PC-9 (cell line): ENCODE results near the gene HBP1. TPM values are rescaled to one million over a fixed set of nuclear protein-coding genes. Genes with fewer than 3 reads are reported as not detected.

Experiments used
- BruUV-seq: library from RNA; stranded (reverse); fragments of 400-500 nt; replicated peaks from 2 replicates; lab custom pipeline; 2021; lab: Mats Ljungman, UMichigan
- CTCF ChIA-PET: fragments of 300-600 bp; sonication (Branson Sonifier 250); formaldehyde crosslinking; loops from one replicate; lab custom pipeline; 2022; ENCODE audit warnings: antibody characterized with exemption; lab: Charles Lee
- POLR2A ChIA-PET: fragments of 300-600 bp; sonication (Branson Sonifier 250); formaldehyde crosslinking; loops from one replicate; lab custom pipeline; 2022; ENCODE audit warnings: antibody characterized with exemption; ENCODE audit not compliant: unreplicated experiment; lab: Charles Lee
- DNase-seq, 2 experiments: peaks; one replicate each; pipeline versions ENCODE4 v3.0.0 to v3.0.0-alpha.2; 2015 to 2022; ENCODE audit warnings: mixed read lengths in 1 of 2
- H2AFZ ChIP-seq: fragments of 200-600 bp; sonication (generic); 2 replicates; pipeline ENCODE4 v1.8.1; 2017; ENCODE audit warnings: antibody characterized with exemption
- H3F3A ChIP-seq: fragments of 200-600 bp; sonication (generic); 2 replicates; pipeline ENCODE4 v1.8.1; 2017; ENCODE audit warnings: antibody characterized with exemption, mild to moderate bottlenecking, low read depth; ENCODE audit not compliant: insufficient read depth
- H3K27ac ChIP-seq: fragments of 200-600 bp; sonication (generic); 2 replicates; pipeline ENCODE4 v1.6.1; 2016; ENCODE audit warnings: mixed run types
- H3K27me3 ChIP-seq: fragments of 200-600 bp; sonication (generic); 2 replicates; pipeline ENCODE4 v1.6.1; 2016; ENCODE audit warnings: low read depth, mixed run types; ENCODE audit not compliant: insufficient read depth
- H3K36me3 ChIP-seq: fragments of 200-600 bp; sonication (generic); 2 replicates; pipeline ENCODE4 v1.6.1; 2016; ENCODE audit warnings: low read depth, mixed run types
- H3K4me1 ChIP-seq: fragments of 200-600 bp; sonication (generic); replicated peaks from 2 replicates; pipeline ENCODE4 v1.6.1; 2016; ENCODE audit warnings: mixed run types; ENCODE audit not compliant: insufficient read depth
- H3K4me2 ChIP-seq: fragments of 200-600 bp; sonication (generic); 2 replicates; pipeline ENCODE4 v1.6.1; 2017; ENCODE audit warnings: mixed run types
- H3K4me3 ChIP-seq: fragments of 200-600 bp; sonication (generic); 2 replicates; pipeline ENCODE4 v1.6.1; 2016; ENCODE audit warnings: mixed run types
- H3K79me2 ChIP-seq: fragments of 200-600 bp; sonication (generic); 2 replicates; pipeline ENCODE4 v1.6.1; 2017; ENCODE audit warnings: low read depth, mixed run types
- H3K9me2 ChIP-seq: fragments of 200-600 bp; sonication (generic); 2 replicates; pipeline ENCODE4 v1.8.1; 2017; ENCODE audit warnings: mild to moderate bottlenecking; ENCODE audit not compliant: insufficient read depth
- H3K9me3 ChIP-seq: fragments of 200-600 bp; sonication (generic); 2 replicates; pipeline ENCODE4 v1.8.1; 2016; ENCODE audit warnings: low read depth; ENCODE audit not compliant: insufficient read depth
- H4K20me1 ChIP-seq: fragments of 200-600 bp; sonication (generic); 2 replicates; pipeline ENCODE4 v1.8.1; 2017; ENCODE audit not compliant: insufficient read depth
- CTCF ChIP-seq: fragments of 200-600 bp; sonication (generic); conservative IDR thresholded peaks from 2 replicates; pipeline ENCODE4 v1.6.1; 2017; ENCODE audit warnings: mixed run types, antibody characterized with exemption, mild to moderate bottlenecking, moderate library complexity
- EZH2 ChIP-seq: fragments of 200-600 bp; sonication (generic); IDR thresholded peaks from 2 replicates; pipeline ENCODE4 v1.8.0; 2017; ENCODE audit warnings: antibody characterized with exemption, low read depth
- intact Hi-C: fragments of 100-400 bp; cut with micrococcal nuclease; formaldehyde crosslinking; loops from one replicate; pipeline ENCODE4 v1.10.0; 2022; ENCODE audit not compliant: unreplicated experiment
- total RNA-seq: library from RNA; stranded (reverse); gene quantifications from 2 replicates; pipeline ENCODE4 v1.2.3, GENCODE V29; 2021

Gene HBP1
- total RNA-seq, 1 experiment from 2014 or later = 60.0 TPM

- peaks cover 42% of the 10 kb centered on the region for H4K20me1 ChIP-seq
- no peaks in the 10 kb centered on the region for H3K27me3 ChIP-seq
- no TSS peak for BruUV-seq
- CTCF ChIA-PET = interaction anchor here (0.7 to 1.5 kb wide), 6 partner anchors 17 to 627 kb away, joined by 4 to 16 read pairs (median 7); no protein-coding TSS in a partner anchor
- H3K9me2 ChIP-seq = 0 out of 2 replicates have a peak, but pooled peaks cover 4% of the 10 kb centered on the region
- POLR2A ChIA-PET = interaction anchor here (0.5 to 1.0 kb wide), 13 partner anchors 7 to 1359 kb away, joined by 3 to 12 read pairs (median 3); partner anchors contain the start of genes COG5, DUS4L and NAMPT
- no peaks in the 10 kb centered on the region for H3K9me3 ChIP-seq
- H3K4me3 ChIP-seq = peak overlapping the region; percentile 72
- peaks cover 21% of the 10 kb centered on the region; the same call in 1 of the 2 replicates for H3F3A ChIP-seq
- H3K27ac ChIP-seq = peak overlapping the region; percentile 85
- intact Hi-C loops = loop anchor here (2.0 to 5.0 kb wide), 5 partner anchors 222 to 1105 kb away; partner anchors contain the start of gene CCDC71L
- peaks cover 44% of the 10 kb centered on the region for H3K79me2 ChIP-seq
- peaks cover 19% of the 10 kb centered on the region for H3K4me1 ChIP-seq
- H3K4me2 ChIP-seq = peak overlapping the region; percentile 86
- TF ChIP-seq CTCF (no peak; the same call in 1 of the 2 replicates), EZH2 (no peak)
- DNase-seq = peak; percentile 91 to 98
- H2AFZ ChIP-seq = no peak overlapping the region
- H3K36me3 ChIP-seq = peaks cover 4% of the 10 kb centered on the region; the same call in 1 of the 2 replicates
These were observed 582 bp downstream of the HBP1 start for GRCh38 chr7:107169120-107170050.

GRCh38 chr7:107170051-107170915 lies 1.5 kb downstream of the HBP1 start:
- Histone ChIP-seq H4K20me1 (peaks cover 51% of the 10 kb centered on the region), H3K4me1 (peaks cover 19% of the 10 kb centered on the region)
- no peak for DNase-seq

More at GRCh38 chr7:107170051-107170915, 1.5 kb downstream of the HBP1 start:
- peak overlapping the region; percentile 86 for H3K4me2 ChIP-seq
- H3K36me3 ChIP-seq = peaks cover 4% of the 10 kb centered on the region; the same call in 1 of the 2 replicates
- peaks cover 21% of the 10 kb centered on the region; the same call in 1 of the 2 replicates for H3F3A ChIP-seq
- CTCF ChIA-PET = interaction anchor here (0.7 kb wide), 1 partner anchor 781 kb away, joined by 20 read pairs; no protein-coding TSS in a partner anchor
- TSS peak; percentile 43 for BruUV-seq
- peaks cover 53% of the 10 kb centered on the region for H3K79me2 ChIP-seq
- no peaks in the 10 kb centered on the region for H3K9me3 ChIP-seq
- peak overlapping the region; percentile 72 for H3K4me3 ChIP-seq
- TF ChIP-seq CTCF = 0 out of 2 replicates have a peak, but pooled peaks have one; percentile 31
- no peak for TF ChIP-seq EZH2
- intact Hi-C loops = no loop called here
- H2AFZ ChIP-seq = no peak overlapping the region
- POLR2A ChIA-PET = interaction anchor here (0.7 to 1.0 kb wide), 4 partner anchors 10 to 1358 kb away, joined by 3 to 4 read pairs (median 3); no protein-coding TSS in a partner anchor
- H3K27ac ChIP-seq = peak overlapping the region; percentile 85
- H3K27me3 ChIP-seq = no peaks in the 10 kb centered on the region
- 0 out of 2 replicates have a peak, but pooled peaks cover 4% of the 10 kb centered on the region for H3K9me2 ChIP-seq
